ENCODE data around the gene PXDN. TPM values are rescaled to one million over a fixed set of nuclear protein-coding genes. Genes with fewer than 3 reads are reported as not detected.
"Not testable (repeated sequence)": the region's sequence is repeated elsewhere in the genome, so short reads cannot be mapped to it uniquely, and the experiment has no call there.

The PXDN gene
- total RNA-seq, 4 donors from 2014 or later: 9.0 to 46.2 (median 18.5) TPM

DNA sequence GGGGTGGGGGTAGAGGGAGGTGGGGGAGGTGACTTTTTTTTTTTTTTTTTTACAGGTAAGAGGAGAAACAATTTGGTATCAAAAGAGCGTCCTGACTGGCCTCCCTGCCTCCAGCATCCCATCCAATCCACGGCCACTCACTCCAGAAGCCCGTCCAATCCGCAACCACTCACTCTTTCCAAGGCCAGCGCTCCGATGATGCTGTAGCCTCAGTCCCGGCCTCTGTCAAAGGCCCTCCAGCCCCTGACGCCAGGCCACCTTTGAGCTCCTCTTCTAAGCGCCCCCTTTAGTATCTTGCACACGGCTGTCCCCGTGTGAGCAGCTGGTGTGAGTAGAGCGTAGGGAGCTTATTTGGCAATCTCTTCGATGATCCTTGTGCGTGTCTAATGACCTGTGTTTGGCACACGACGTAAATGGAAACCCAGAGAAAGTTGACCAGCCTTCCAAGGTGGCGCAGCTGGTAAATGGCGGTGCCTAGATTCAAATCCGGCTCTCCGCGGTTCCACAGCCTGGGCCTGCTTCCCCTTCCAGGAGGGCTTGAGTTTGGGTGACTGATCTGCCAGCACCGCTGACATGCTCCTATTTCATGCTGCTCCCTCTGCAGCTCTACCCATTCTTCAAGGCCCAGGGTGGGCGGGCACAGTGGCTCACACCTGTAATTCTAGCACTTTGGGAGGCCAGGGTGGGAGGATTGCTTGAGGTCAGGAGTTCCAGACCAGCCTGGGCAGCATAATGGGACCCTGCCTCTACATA, 23.8 kb upstream of the PXDN start:
- in situ Hi-C loops (cut with MboI; ENCODE audit: low pct_ligation_motif_present in 1 of 4, low pct_unique_long_range_greater_than_20kb in 1 of 4, low sequenced_read_pairs in 3 of 4): loop anchor here in 1 of 4 donors (25.0 kb wide), 1 partner anchor 181 kb away; no protein-coding TSS in a partner anchor

DNA sequence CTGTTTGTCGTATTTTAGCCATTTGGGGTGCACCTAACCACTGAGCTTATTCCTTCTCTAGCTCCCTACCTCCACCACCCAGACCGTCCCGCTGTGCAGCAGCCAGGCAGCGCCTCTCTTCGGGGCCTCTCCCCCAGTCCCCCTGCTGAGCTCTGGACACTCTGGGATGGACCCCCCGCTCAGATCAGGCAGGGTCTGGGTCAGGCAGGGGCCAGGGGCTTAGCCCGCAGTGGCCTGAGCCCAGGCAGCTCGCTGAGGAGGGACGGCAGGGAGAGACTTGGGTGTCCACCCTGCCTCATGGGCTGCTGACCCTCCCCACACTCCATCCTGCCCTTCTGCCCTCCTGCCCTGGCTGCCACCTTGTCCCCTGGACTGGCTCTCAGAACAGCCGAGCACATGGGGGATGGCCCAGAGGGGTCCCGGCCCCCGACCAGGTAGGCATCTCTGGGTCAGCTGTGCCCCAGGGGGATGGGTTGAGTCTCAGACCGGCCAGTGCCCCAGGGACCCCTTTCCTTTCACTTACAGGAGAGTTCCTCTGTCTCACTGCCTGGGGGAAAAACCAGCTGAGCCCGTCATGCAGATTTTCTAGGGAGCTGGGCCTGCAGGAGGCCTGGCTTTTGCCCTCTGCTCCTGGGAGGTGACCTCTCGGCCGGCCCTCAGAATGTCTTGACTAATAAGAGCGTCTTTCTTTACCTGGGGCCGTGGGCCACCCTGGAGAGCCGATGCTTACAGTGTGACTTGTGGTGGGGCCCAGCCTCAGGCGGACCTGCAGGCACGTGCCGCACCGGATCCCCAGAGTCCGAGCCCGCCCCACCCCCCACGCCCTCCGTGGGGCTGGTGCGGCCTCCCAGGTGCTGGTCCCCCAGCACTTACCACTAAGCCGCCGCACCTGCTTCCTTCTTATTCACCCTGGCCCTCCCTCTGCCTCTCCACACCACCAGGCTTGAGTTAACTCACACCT, 22.8 kb upstream of the PXDN start:
- Histone ChIP-seq H3K4me3 (no peak overlapping the region), H3K4me1 (no peaks in the 10 kb centered on the region), H3K27ac (no peak overlapping the region), H3K9me3 (no peaks in the 10 kb centered on the region), H3K36me3 (no peaks in the 10 kb centered on the region), H3K27me3 (no peaks in the 10 kb centered on the region)
- TF ChIP-seq POLR2A (IDR thresholded peaks at IDR 0.05) (no peak), POLR2AphosphoS5 (IDR thresholded peaks at IDR 0.05) (no peak), EP300 (IDR thresholded peaks at IDR 0.05; ENCODE audit: low read depth) (no peak)
- TF ChIP-seq, protein P1, sequence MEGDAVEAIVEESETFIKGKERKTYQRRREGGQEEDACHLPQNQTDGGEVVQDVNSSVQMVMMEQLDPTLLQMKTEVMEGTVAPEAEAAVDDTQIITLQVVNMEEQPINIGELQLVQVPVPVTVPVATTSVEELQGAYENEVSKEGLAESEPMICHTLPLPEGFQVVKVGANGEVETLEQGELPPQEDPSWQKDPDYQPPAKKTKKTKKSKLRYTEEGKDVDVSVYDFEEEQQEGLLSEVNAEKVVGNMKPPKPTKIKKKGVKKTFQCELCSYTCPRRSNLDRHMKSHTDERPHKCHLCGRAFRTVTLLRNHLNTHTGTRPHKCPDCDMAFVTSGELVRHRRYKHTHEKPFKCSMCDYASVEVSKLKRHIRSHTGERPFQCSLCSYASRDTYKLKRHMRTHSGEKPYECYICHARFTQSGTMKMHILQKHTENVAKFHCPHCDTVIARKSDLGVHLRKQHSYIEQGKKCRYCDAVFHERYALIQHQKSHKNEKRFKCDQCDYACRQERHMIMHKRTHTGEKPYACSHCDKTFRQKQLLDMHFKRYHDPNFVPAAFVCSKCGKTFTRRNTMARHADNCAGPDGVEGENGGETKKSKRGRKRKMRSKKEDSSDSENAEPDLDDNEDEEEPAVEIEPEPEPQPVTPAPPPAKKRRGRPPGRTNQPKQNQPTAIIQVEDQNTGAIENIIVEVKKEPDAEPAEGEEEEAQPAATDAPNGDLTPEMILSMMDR (IDR thresholded peaks at IDR 0.05): no peak
- in situ Hi-C loops (cut with MboI; ENCODE audit: low pct_ligation_motif_present in 1 of 4, low pct_unique_long_range_greater_than_20kb in 1 of 4, low sequenced_read_pairs in 3 of 4): loop anchor here in 1 of 4 donors (25.0 kb wide), 1 partner anchor 180 kb away; no protein-coding TSS in a partner anchor
- WGBS, 2 donors (ENCODE audit: low coverage in 1 of 2): 79% methylated on average over 29 of the region's 30 CpGs; no CpG with 5 or more reads in 1 of the 2 donors
- intact Hi-C loops (cut with DNase I; ENCODE audit: low total_unique reads): no loop called here
- no peak for DNase-seq

More for the DNA sequence above, 23.8 kb upstream of the PXDN start:
- Histone ChIP-seq H3K9me3 (no peaks in the 10 kb centered on the region), H3K4me1 (no peaks in the 10 kb centered on the region), H3K4me3 (no peak overlapping the region), H3K27ac (no peak overlapping the region), H3K27me3 (no peaks in the 10 kb centered on the region), H3K36me3 (no peaks in the 10 kb centered on the region)
- no peak for TF ChIP-seq POLR2A (IDR thresholded peaks at IDR 0.05)
- no peak for TF ChIP-seq EP300 (IDR thresholded peaks at IDR 0.05; ENCODE audit: low read depth)
- TF ChIP-seq, protein P1 (IDR thresholded peaks at IDR 0.05): no peak
- no peak for TF ChIP-seq POLR2AphosphoS5 (IDR thresholded peaks at IDR 0.05)
- 80 to 93% methylated on average over 2 to 22 of the region's 23 CpGs for WGBS, 2 donors (ENCODE audit: low coverage in 1 of 2)
- DNase-seq: no peak
- intact Hi-C loops (cut with DNase I; ENCODE audit: low total_unique reads): no loop called here

DNA sequence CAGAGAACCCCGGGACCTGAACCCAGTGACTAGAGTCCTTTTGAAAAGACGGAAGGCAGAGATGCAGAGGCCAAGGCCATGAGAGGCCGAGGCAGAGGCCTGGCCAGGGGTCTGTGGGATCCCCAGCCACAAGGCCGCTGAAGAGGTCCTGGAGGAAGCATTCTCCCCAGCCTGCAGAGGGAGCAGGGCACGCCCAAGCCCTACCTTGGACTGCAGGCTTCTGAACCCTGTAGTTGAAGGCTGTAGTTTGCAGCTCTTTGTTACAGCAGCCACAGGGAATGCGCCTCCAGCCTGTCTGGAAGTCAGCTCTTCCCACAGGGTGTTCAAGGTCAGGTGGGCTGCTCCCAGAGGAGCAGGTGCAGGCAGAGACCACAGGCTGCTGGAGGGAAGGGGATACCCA, 22.1 kb upstream of the PXDN start:
- in situ Hi-C loops (cut with MboI; ENCODE audit: low pct_ligation_motif_present in 1 of 4, low pct_unique_long_range_greater_than_20kb in 1 of 4, low sequenced_read_pairs in 3 of 4): loop anchor here in 1 of 4 donors (25.0 kb wide), 1 partner anchor 179 kb away; no protein-coding TSS in a partner anchor
- intact Hi-C loops (cut with DNase I; ENCODE audit: low total_unique reads): no loop called here
- no peaks in the 10 kb centered on the region for H3K9me3 ChIP-seq
- no peak overlapping the region for H3K27ac ChIP-seq
- DNase-seq: no peak
- no peak overlapping the region for H3K4me3 ChIP-seq
- WGBS, 2 donors (ENCODE audit: low coverage in 1 of 2): 77% methylated on average over 4 of the region's 6 CpGs; no CpG with 5 or more reads in 1 of the 2 donors
- no peaks in the 10 kb centered on the region for H3K36me3 ChIP-seq
- no peaks in the 10 kb centered on the region for H3K4me1 ChIP-seq
- no peak for TF ChIP-seq POLR2AphosphoS5 (IDR thresholded peaks at IDR 0.05)
- no peak for TF ChIP-seq EP300 (IDR thresholded peaks at IDR 0.05; ENCODE audit: low read depth)
- no peak for TF ChIP-seq POLR2A (IDR thresholded peaks at IDR 0.05)
- TF ChIP-seq, protein P1 (IDR thresholded peaks at IDR 0.05): no peak
- no peaks in the 10 kb centered on the region for H3K27me3 ChIP-seq

DNA sequence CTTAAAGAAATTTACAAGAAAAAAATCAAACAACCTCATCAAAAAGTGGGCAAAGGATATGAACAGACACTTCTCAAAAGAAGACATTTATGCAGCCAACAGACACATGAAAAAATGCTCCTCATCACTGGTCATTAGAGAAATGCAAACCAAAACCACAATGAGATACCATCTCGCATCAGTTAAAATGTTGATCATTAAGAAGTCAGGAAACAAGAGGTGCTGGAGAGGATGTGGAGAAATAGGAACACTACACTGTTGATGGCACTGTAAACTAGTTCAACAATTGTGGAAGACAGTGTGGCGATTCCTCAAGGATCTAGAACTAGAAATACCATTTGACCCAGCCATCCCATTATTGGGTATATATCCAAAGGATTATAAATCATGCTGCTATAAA, 20.9 kb upstream of the PXDN start:
- H3K4me3 ChIP-seq; H3K27me3 ChIP-seq; intact Hi-C loops (cut with DNase I; ENCODE audit: low total_unique reads); DNase-seq; H3K4me1 ChIP-seq; H3K9me3 ChIP-seq; H3K36me3 ChIP-seq; H3K27ac ChIP-seq: not testable (repeated sequence)
- WGBS, 2 donors (ENCODE audit: low coverage in 1 of 2): 83 to 89% methylated on average over 2 of the region's 2 CpGs
- in situ Hi-C loops (cut with MboI; ENCODE audit: low pct_ligation_motif_present in 1 of 4, low pct_unique_long_range_greater_than_20kb in 1 of 4, low sequenced_read_pairs in 3 of 4): loop anchor here in 1 of 4 donors (25.0 kb wide), 1 partner anchor 178 kb away; no protein-coding TSS in a partner anchor
